Measurements from ENCODE around the gene EXTL1. TPM values are rescaled to one million over a fixed set of nuclear protein-coding genes. Genes with fewer than 3 reads are reported as not detected.

EXTL1 gene
- polyA plus RNA-seq, 1 of the 3 experiments (the other 2 are of a cell fraction), result 0.58 TPM

DNA sequence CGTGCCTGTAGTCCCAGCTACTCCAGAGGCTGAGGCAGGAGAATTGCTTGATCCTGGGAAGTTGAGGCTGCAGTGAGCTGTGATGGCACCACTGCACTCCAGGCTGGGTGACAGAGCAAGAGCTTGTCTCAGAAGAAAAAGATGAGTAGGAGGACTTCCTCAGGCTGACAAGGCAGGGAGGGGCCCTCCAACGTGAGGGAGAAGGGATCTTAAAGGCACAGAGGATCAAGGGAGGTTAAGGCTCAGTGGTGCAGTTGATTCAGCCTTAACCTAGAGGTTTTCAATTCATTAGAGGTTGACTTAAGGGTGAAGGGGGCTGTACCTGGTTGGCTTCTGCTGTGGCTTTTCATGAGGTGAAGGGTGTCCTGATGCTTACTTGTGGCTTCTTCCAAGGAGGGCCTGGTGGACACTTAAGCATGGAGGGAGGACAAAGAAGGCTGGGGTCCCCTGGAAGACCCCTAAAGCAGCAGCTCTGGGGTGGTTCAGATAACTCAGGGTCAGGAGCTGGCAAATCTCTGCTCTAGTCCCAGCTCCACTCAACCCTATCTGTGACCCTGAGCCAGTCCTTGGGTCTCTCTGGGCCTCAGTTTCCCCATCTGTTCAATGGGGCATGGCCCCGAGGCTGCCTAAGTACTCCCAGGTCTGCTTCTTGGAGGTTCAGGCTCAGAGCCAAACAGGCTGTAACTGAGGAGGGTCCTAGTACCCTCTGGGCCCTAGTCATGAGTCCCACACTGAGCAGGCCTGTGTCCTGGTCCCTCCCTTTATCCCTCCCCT lies 6.3 kb downstream of the EXTL1 start:
- Histone ChIP-seq H4K20me1 (ENCODE audit: insufficient read depth) (no peaks in the 10 kb centered on the region), H3K4me3 (ENCODE audit: low read depth in 2 of 2, low read length in 1 of 2) (no peak overlapping the region), H3K9me2 (no peaks in the 10 kb centered on the region), H3K4me1 (ENCODE audit: control insufficient read depth in 1 of 2, insufficient read depth in 2 of 2, low read depth in 1 of 2, low read length in 1 of 2) (peaks cover 0 to 5% of the 10 kb centered on the region in 2 experiments; a peak in 1 of 4 replicates), H3K27me3 (ENCODE audit: insufficient read depth) (no peaks in the 10 kb centered on the region), H3K27ac (ENCODE audit: low read depth in 2 of 2, low read length in 1 of 2) (no peak overlapping the region), H3F3A (replicated peaks; ENCODE audit: insufficient read depth) (no peaks in the 10 kb centered on the region), H3K9ac (no peak overlapping the region), H2AFZ (ENCODE audit: low read depth) (no peak overlapping the region), H3K4me2 (no peak overlapping the region), H3K79me2 (ENCODE audit: insufficient read depth) (no peaks in the 10 kb centered on the region), H3K9me3 (no peaks in the 10 kb centered on the region), H3K36me3 (replicated peaks in 1 of 2; ENCODE audit: control insufficient read depth in 1 of 2, insufficient read depth in 2 of 2, low read length in 1 of 2) (no peaks in the 10 kb centered on the region)
- WGBS (ENCODE audit: low lambda C conversion rate), result 16% methylated on average over 2 of the region's 3 CpGs
- TF ChIP-seq FOSL2 (IDR thresholded peaks at IDR 0.05; ENCODE audit: borderline replicate concordance, low read depth) (no peak), MEF2A (IDR thresholded peaks at IDR 0.05; ENCODE audit: borderline replicate concordance, low read depth) (no peak), RAD21 (IDR thresholded peaks at IDR 0.05; ENCODE audit: low read length) (no peak), YY1 (IDR thresholded peaks at IDR 0.05; ENCODE audit: low read depth) (no peak), TAF1 (IDR thresholded peaks at IDR 0.05; ENCODE audit: borderline replicate concordance, low read depth, low read length) (no peak), EZH2phosphoT487 (IDR thresholded peaks at IDR 0.05; ENCODE audit: borderline replicate concordance, low read depth) (no peak), POLR2AphosphoS5 (IDR thresholded peaks at IDR 0.05; ENCODE audit: low read depth, low read length) (no peak)
- TF ChIP-seq, protein P1, sequence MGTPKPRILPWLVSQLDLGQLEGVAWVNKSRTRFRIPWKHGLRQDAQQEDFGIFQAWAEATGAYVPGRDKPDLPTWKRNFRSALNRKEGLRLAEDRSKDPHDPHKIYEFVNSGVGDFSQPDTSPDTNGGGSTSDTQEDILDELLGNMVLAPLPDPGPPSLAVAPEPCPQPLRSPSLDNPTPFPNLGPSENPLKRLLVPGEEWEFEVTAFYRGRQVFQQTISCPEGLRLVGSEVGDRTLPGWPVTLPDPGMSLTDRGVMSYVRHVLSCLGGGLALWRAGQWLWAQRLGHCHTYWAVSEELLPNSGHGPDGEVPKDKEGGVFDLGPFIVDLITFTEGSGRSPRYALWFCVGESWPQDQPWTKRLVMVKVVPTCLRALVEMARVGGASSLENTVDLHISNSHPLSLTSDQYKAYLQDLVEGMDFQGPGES (IDR thresholded peaks at IDR 0.05; ENCODE audit: low read depth, low read length), result no peak
- TF ChIP-seq, protein P2, sequence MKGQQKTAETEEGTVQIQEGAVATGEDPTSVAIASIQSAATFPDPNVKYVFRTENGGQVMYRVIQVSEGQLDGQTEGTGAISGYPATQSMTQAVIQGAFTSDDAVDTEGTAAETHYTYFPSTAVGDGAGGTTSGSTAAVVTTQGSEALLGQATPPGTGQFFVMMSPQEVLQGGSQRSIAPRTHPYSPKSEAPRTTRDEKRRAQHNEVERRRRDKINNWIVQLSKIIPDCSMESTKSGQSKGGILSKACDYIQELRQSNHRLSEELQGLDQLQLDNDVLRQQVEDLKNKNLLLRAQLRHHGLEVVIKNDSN (IDR thresholded peaks at IDR 0.05; ENCODE audit: borderline replicate concordance, low read depth), result no peak
- DNase-seq, result no peak
- ChIA-PET POLR2A (no interaction called here), CTCF (interaction anchor here (1.1 to 1.5 kb wide), 2 partner anchors 8 to 17 kb away, joined by 3 to 11 read pairs; no protein-coding TSS in a partner anchor)

DNA sequence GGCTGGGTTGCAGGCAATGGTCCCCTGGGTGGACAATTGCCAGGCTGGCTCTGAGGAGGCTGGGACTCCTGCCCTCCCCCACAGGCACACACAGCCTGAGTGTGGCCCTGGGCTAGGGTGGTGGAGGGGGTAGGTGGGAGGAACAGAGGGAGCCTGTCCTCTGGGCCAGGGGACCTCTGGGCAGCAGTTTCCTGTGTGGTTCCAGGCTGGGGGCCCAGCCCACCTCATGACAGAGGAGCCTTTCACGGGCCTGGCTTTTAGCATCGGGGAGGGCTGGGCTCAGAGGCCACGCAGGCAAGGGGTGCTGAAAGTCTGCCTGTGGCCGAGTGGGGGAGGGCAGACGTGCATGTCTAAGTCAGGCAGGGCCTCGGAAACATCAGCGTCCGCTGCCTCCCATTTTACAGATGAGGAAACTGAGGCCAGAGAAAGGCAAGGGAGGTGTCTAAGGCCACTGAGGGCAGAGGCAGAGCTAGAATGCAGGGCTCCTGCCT lies 7.0 kb downstream of the EXTL1 start:
- no peaks in the 10 kb centered on the region for H3K36me3 ChIP-seq (replicated peaks in 1 of 2; ENCODE audit: control insufficient read depth in 1 of 2, insufficient read depth in 2 of 2, low read length in 1 of 2)
- DNase-seq, result no peak
- no peaks in the 10 kb centered on the region for H3F3A ChIP-seq (replicated peaks; ENCODE audit: insufficient read depth)
- no peaks in the 10 kb centered on the region for H3K27me3 ChIP-seq (ENCODE audit: insufficient read depth)
- no peaks in the 10 kb centered on the region for H3K9me2 ChIP-seq
- H2AFZ ChIP-seq (ENCODE audit: low read depth), result no peak overlapping the region
- ChIA-PET POLR2A (no interaction called here), CTCF (interaction anchor here (1.3 kb wide), 1 partner anchor 141 kb away, joined by 5 read pairs; the partner anchor contains the start of gene ZNF593)
- no peaks in the 10 kb centered on the region for H3K9me3 ChIP-seq
- no peaks in the 10 kb centered on the region for H4K20me1 ChIP-seq (ENCODE audit: insufficient read depth)
- no peaks in the 10 kb centered on the region; a peak in 1 of 4 replicates for H3K4me1 ChIP-seq (ENCODE audit: control insufficient read depth in 1 of 2, insufficient read depth in 2 of 2, low read depth in 1 of 2, low read length in 1 of 2)
- H3K9ac ChIP-seq, result no peak overlapping the region
- no peak overlapping the region for H3K4me2 ChIP-seq
- no peak for TF ChIP-seq RCOR1 (IDR thresholded peaks at IDR 0.05; ENCODE audit: low read length)
- TF ChIP-seq RAD21 (IDR thresholded peaks at IDR 0.05; ENCODE audit: low read length), result no peak
- no peak for TF ChIP-seq GATA2 (CRISPR knock-in tag; IDR thresholded peaks at IDR 0.05)
- no peak for TF ChIP-seq NFIC (IDR thresholded peaks at IDR 0.05; ENCODE audit: borderline replicate concordance)
- TF ChIP-seq, protein P2 (IDR thresholded peaks at IDR 0.05; ENCODE audit: borderline replicate concordance, low read depth), result no peak
- TF ChIP-seq MEF2A (IDR thresholded peaks at IDR 0.05; ENCODE audit: borderline replicate concordance, low read depth), result no peak
- TF ChIP-seq NRF1 (IDR thresholded peaks at IDR 0.05; ENCODE audit: low read depth, low read length), result no peak
- no peak overlapping the region for H3K27ac ChIP-seq (ENCODE audit: low read depth in 2 of 2, low read length in 1 of 2)
- H3K4me3 ChIP-seq (ENCODE audit: low read depth in 2 of 2, low read length in 1 of 2), result no peak overlapping the region
- no peaks in the 10 kb centered on the region for H3K79me2 ChIP-seq (ENCODE audit: insufficient read depth)
- WGBS (ENCODE audit: low lambda C conversion rate), result 94% methylated on average over 5 of the region's 8 CpGs

Measured in SK-N-SH (cell line).